A549 (cell line): Measurements from ENCODE around the gene NTRK1. TPM values are rescaled to one million over a fixed set of nuclear protein-coding genes. Genes with fewer than 3 reads are reported as not detected.
A peak's percentile ranks its signal among the peaks of the same experiment; 100 is the strongest.

Experiments used
- ATAC-seq, 2 experiments: fragments of 200-7000 bp in 1 of 2; fragments of >200 bp in 1 of 2; cut with Nextera tagmentation in 1 of 2; cut with Tn5 transposase in 1 of 2; 3 replicates each; pipeline versions ENCODE4 v1.8.0 to v1.9.1; 2018 to 2020; ENCODE audit warnings: mild to moderate bottlenecking in 1 of 2, moderate library complexity in 1 of 2
- CTCF ChIA-PET: fragments of 300-600 bp; sonication (Branson Sonifier 250); formaldehyde crosslinking; extraction: SDS; loops from one replicate; lab custom pipeline; 2021; ENCODE audit warnings: antibody characterized with exemption, inconsistent platforms; lab: Yijun Ruan, JAX
- POLR2A ChIA-PET: fragments of 350-600 bp; formaldehyde crosslinking; extraction: SDS; loops from one replicate; lab custom pipeline; 2021; ENCODE audit warnings: antibody characterized with exemption, inconsistent platforms; lab: Yijun Ruan, JAX
- DNase-seq, 2 experiments: peaks; one replicate each; pipeline versions ENCODE4 v3.0.0 to v3.0.0-alpha.2; 2011 to 2016; ENCODE audit warnings: low read depth in 1 of 2, low spot score in 1 of 2
- FAIRE-seq: peaks from 2 replicates; lab custom pipeline; 2011; peaks lifted over from hg19 to GRCh38; lab: Jason Lieb, UNC
- H3K27ac ChIP-seq, 2 experiments: fragments of >200 bp; sonication (Bioruptor Twin); formaldehyde crosslinking; 3 replicates each; pipeline ENCODE4 v1.5.1; 2016 to 2017
- H3K4me1 ChIP-seq: fragments of >200 bp; sonication (Bioruptor Twin); formaldehyde crosslinking; 3 replicates; pipeline ENCODE4 v1.6.1; 2016
- H3K4me2 ChIP-seq: fragments of >200 bp; sonication (Bioruptor Twin); formaldehyde crosslinking; 3 replicates; pipeline ENCODE4 v1.6.1; 2016
- H3K4me3 ChIP-seq: fragments of >200 bp; sonication (Bioruptor Twin); formaldehyde crosslinking; 3 replicates; pipeline ENCODE4 v1.5.1; 2016
- H3K9me3 ChIP-seq: fragments of >200 bp; sonication (Bioruptor Twin); formaldehyde crosslinking; 3 replicates; pipeline ENCODE4 v1.6.1; 2016
- CBX2 ChIP-seq: fragments of 200-600 bp; sonication (generic); IDR thresholded peaks from 2 replicates; pipeline ENCODE4 v1.6.1; 2016; ENCODE audit warnings: low read depth, mild to moderate bottlenecking, borderline replicate concordance
- CBX8 ChIP-seq: fragments of 200-600 bp; sonication (generic); IDR thresholded peaks from 2 replicates; pipeline ENCODE4 v1.6.1; 2016
- CHD2 ChIP-seq: fragments of 150-350 bp; IDR thresholded peaks from 2 replicates; pipeline ENCODE4 v1.6.1; 2014; ENCODE audit warnings: low read length; ENCODE audit not compliant: partially characterized antibody
- CHD4 ChIP-seq: fragments of 200-600 bp; sonication (generic); IDR thresholded peaks from 2 replicates; pipeline ENCODE4 v1.6.1; 2016; ENCODE audit warnings: antibody characterized with exemption, mild to moderate bottlenecking, borderline replicate concordance
- FOSB ChIP-seq: fragments of 250-450 bp; sonication (Bioruptor Pico); IDR thresholded peaks from 2 replicates; pipeline ENCODE4 v1.5.0; 2020; ENCODE audit warnings: mild to moderate bottlenecking, moderate library complexity
- GATA3 ChIP-seq: IDR thresholded peaks from 2 replicates; pipeline ENCODE4 v1.6.1; 2012; ENCODE audit warnings: borderline replicate concordance
- HEYL ChIP-seq: fragments of 250-450 bp; sonication (Bioruptor Pico); IDR thresholded peaks from 2 replicates; pipeline ENCODE4 v1.8.0; 2021; ENCODE audit warnings: mild to moderate bottlenecking, moderate library complexity
- HOXB5 ChIP-seq: fragments of 250-450 bp; sonication (Bioruptor Pico); IDR thresholded peaks from 2 replicates; pipeline ENCODE4 v1.5.0; 2020; ENCODE audit warnings: mild to moderate bottlenecking, moderate library complexity
- JUN ChIP-seq, 2 experiments: fragments of >200 bp; sonication (Bioruptor Twin); formaldehyde crosslinking; IDR thresholded peaks; 2 replicates in 1 of 2; 3 replicates in 1 of 2; pipeline ENCODE4 v1.6.1; 2016 to 2017
- KDM1A ChIP-seq: fragments of 200-600 bp; sonication (generic); IDR thresholded peaks from 2 replicates; pipeline ENCODE4 v1.6.1; 2016; ENCODE audit warnings: low read depth, mild to moderate bottlenecking
- KDM5A ChIP-seq: fragments of 200-600 bp; sonication (generic); IDR thresholded peaks from 2 replicates; pipeline ENCODE4 v1.6.1; 2016; ENCODE audit warnings: antibody characterized with exemption, mild to moderate bottlenecking
- NFE2L2 ChIP-seq: fragments of 150-350 bp; conservative IDR thresholded peaks from 2 replicates; pipeline ENCODE4 v1.6.1; 2014; ENCODE audit warnings: low read length
- NPAS2 ChIP-seq: fragments of 250-450 bp; sonication (Bioruptor Pico); IDR thresholded peaks from 2 replicates; pipeline ENCODE4 v1.8.0; 2022; ENCODE audit warnings: mild to moderate bottlenecking, moderate library complexity, borderline replicate concordance
- PHF8 ChIP-seq: fragments of 200-600 bp; sonication (generic); IDR thresholded peaks from 2 replicates; pipeline ENCODE4 v1.6.1; 2016; ENCODE audit warnings: low read depth, mild to moderate bottlenecking, antibody characterized with exemption, moderate library complexity, borderline replicate concordance
- POLR2AphosphoS2 ChIP-seq: conservative IDR thresholded peaks from 2 replicates; pipeline ENCODE4 v1.6.1; 2012; ENCODE audit warnings: low read length, improper control_type of control experiment, inconsistent platforms
- RAD21 ChIP-seq, 2 experiments: fragments of >200 bp in 1 of 2; sonication (Bioruptor Twin) in 1 of 2; formaldehyde crosslinking in 1 of 2; IDR thresholded peaks in 1 of 2; conservative IDR thresholded peaks in 1 of 2; 2 replicates in 1 of 2; 3 replicates in 1 of 2; pipeline ENCODE4 v1.6.1; 2012 to 2018; ENCODE audit warnings: inconsistent platforms in 1 of 2
- RARB ChIP-seq: fragments of 250-450 bp; sonication (Bioruptor Pico); IDR thresholded peaks from 2 replicates; pipeline ENCODE4 v1.8.0; 2021; ENCODE audit warnings: mild to moderate bottlenecking, moderate library complexity
- RFX5 ChIP-seq: fragments of 450-650 bp; IDR thresholded peaks from 2 replicates; pipeline ENCODE4 v1.7.1; 2014; ENCODE audit warnings: antibody characterized with exemption, mild to moderate bottlenecking, moderate library complexity
- RNF2 ChIP-seq: fragments of 200-600 bp; sonication (generic); IDR thresholded peaks from 2 replicates; pipeline ENCODE4 v1.6.1; 2016; ENCODE audit warnings: low read depth, mild to moderate bottlenecking, antibody characterized with exemption, moderate library complexity, borderline replicate concordance
- ZFP36 ChIP-seq: fragments of 450-650 bp; IDR thresholded peaks from 2 replicates; pipeline ENCODE4 v1.6.1; 2014; ENCODE audit warnings: borderline replicate concordance; ENCODE audit not compliant: partially characterized antibody
- ZNF302 ChIP-seq: fragments of 250-450 bp; sonication (Bioruptor Pico); IDR thresholded peaks from 2 replicates; pipeline ENCODE4 v1.9.0; 2021; ENCODE audit warnings: inconsistent platforms, mild to moderate bottlenecking, moderate library complexity
- ZSCAN20 ChIP-seq: fragments of 250-450 bp; sonication (Bioruptor Pico); IDR thresholded peaks from 2 replicates; pipeline ENCODE4 v1.8.0; 2022; ENCODE audit warnings: mild to moderate bottlenecking, moderate library complexity
- WGBS: methylation state at CpG from one replicate; pipeline ENCODE4 v1.1.6; 2017; ENCODE audit errors: missing lambda C conversion rate; 5-methylcytosine and 5-hydroxymethylcytosine counted together
- polyA plus RNA-seq, 4 experiments: library from polyadenylated mRNA; depleted of rRNA in 3 of 4; stranded (reverse); fragments of >200 nt; fragmentation: RNase III in 1 of 4; extraction: RNeasy Plus Mini Kit Qiagen cat#74134 plus additional on column Dnase treatment in 1 of 4; gene quantifications; 2 replicates in 3 of 4; 3 replicates in 1 of 4; pipeline ENCODE4 v1.2.3, GENCODE V29; 2011 to 2017
- TF ChIP-seq, protein P1 (sequence below): fragments of >200 bp; sonication (Bioruptor Twin); formaldehyde crosslinking; IDR thresholded peaks from 3 replicates; pipeline ENCODE4 v1.6.1; 2016
- TF ChIP-seq, protein P2 (sequence below): fragments of >200 bp; sonication (Bioruptor Twin); formaldehyde crosslinking; IDR thresholded peaks from 2 replicates; pipeline ENCODE4 v1.6.1; 2016
- TF ChIP-seq, protein P3 (sequence below): fragments of >200 bp; sonication (Bioruptor Twin); formaldehyde crosslinking; IDR thresholded peaks from 3 replicates; pipeline ENCODE4 v1.5.1; 2016

NTRK1 gene
- polyA plus RNA-seq, 2 of the 4 experiments (the other 2 are of a cell fraction): 0.05 to 0.18 TPM

DNA sequence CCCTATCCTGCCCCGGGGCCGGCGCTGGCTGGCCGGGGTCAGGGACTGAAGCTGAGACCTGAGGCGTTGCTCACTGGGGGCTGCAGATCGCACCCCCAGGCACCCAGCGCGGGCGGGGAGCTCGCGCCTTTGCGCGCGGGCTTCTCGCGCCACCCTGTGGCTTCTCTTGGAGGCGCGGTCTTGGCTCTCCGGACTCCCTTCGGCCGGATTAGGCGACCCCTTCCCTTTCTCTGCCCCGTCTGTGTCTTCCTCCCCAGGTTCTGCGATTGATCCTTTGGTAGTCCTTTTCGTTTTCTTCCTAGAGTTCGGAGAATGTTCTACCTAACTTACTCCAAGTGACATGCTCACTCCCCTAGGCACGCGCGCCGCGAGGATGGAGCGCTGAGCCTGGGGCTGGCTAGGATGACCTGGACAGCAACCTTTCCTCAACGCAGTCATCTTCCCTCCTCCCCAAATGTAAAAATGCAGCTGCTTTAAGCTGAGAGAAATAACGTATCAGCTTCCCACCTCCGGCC is 495 bp upstream of the NTRK1 start (continued):
- TF ChIP-seq, protein P1, sequence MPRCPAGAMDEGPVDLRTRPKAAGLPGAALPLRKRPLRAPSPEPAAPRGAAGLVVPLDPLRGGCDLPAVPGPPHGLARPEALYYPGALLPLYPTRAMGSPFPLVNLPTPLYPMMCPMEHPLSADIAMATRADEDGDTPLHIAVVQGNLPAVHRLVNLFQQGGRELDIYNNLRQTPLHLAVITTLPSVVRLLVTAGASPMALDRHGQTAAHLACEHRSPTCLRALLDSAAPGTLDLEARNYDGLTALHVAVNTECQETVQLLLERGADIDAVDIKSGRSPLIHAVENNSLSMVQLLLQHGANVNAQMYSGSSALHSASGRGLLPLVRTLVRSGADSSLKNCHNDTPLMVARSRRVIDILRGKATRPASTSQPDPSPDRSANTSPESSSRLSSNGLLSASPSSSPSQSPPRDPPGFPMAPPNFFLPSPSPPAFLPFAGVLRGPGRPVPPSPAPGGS: no peak
- TF ChIP-seq, protein P2, sequence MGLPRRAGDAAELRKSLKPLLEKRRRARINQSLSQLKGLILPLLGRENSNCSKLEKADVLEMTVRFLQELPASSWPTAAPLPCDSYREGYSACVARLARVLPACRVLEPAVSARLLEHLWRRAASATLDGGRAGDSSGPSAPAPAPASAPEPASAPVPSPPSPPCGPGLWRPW: no peak
- TF ChIP-seq RNF2: no peak
- TF ChIP-seq PHF8: no peak
- no peak for TF ChIP-seq NFE2L2
- TF ChIP-seq CHD2: no peak
- no peak for TF ChIP-seq GATA3
- no peak for TF ChIP-seq JUN (IDR thresholded peaks at IDR 0.05)
- no peak for TF ChIP-seq CBX2
- no peak for TF ChIP-seq CHD4
- no peak for TF ChIP-seq ZFP36
- no peak for TF ChIP-seq FOSB
- no peak for TF ChIP-seq CBX8
- no peak for TF ChIP-seq RFX5
- TF ChIP-seq HEYL (CRISPR knock-in tag): no peak
- TF ChIP-seq HOXB5: no peak
- TF ChIP-seq RAD21 (conservative IDR thresholded peaks at IDR 0.05 in 1 of 2, IDR thresholded peaks at IDR 0.05 in 1 of 2): peak; percentile 79 to 92
- TF ChIP-seq ZSCAN20 (CRISPR knock-in tag): no peak

DNA sequence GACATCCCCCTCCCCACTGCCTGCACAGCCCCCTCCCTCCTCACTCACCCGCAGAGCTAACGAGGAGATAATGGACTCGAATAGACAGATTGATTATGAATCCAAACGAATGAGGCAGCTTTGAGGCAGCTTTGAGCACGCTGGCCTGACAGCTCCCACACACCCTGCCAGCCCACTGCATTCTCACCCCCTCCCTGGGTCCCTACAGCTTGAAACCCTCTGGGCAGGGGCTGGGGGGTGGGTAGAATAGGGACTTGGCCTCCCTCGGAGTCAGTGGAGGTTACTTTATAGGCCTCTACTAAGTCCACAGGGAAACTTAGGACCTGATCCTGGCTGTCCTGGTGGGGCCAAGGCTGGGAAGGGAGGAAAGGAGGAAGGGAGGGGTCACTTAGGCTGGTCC is 1.9 kb downstream of the NTRK1 start:
- WGBS: 85% methylated on average over 6 of the region's 6 CpGs
- H3K9me3 ChIP-seq: no peaks in the 10 kb centered on the region
- H3K4me2 ChIP-seq: no peak overlapping the region
- CTCF ChIA-PET: interaction anchor here (1.1 to 20.9 kb wide), 13 partner anchors 9 to 173 kb away, joined by 3 to 480 read pairs (median 68); partner anchors contain the start of genes ISG20L2, METTL25B and PEAR1
- POLR2A ChIA-PET: interaction anchor here (2.0 kb wide), 1 partner anchor 134 kb away, joined by 6 read pairs; the partner anchor contains the start of genes ISG20L2 and METTL25B
- no peak overlapping the region for H3K27ac ChIP-seq
- no peak overlapping the region for H3K4me3 ChIP-seq
- DNase-seq: no peak
- peaks cover 8% of the 10 kb centered on the region; the same call in 1 of the 3 replicates for H3K4me1 ChIP-seq
- TF ChIP-seq, protein P3, sequence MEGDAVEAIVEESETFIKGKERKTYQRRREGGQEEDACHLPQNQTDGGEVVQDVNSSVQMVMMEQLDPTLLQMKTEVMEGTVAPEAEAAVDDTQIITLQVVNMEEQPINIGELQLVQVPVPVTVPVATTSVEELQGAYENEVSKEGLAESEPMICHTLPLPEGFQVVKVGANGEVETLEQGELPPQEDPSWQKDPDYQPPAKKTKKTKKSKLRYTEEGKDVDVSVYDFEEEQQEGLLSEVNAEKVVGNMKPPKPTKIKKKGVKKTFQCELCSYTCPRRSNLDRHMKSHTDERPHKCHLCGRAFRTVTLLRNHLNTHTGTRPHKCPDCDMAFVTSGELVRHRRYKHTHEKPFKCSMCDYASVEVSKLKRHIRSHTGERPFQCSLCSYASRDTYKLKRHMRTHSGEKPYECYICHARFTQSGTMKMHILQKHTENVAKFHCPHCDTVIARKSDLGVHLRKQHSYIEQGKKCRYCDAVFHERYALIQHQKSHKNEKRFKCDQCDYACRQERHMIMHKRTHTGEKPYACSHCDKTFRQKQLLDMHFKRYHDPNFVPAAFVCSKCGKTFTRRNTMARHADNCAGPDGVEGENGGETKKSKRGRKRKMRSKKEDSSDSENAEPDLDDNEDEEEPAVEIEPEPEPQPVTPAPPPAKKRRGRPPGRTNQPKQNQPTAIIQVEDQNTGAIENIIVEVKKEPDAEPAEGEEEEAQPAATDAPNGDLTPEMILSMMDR: no peak
- TF ChIP-seq NFE2L2 (no peak), POLR2AphosphoS2 (no peak), NPAS2 (no peak), ZNF302 (CRISPR knock-in tag) (no peak), KDM1A (no peak), KDM5A (no peak), RARB (CRISPR knock-in tag) (no peak)
- no peak for ATAC-seq
- FAIRE-seq: no peak
